H1 (cell line): Measurements from ENCODE around the gene CD58. TPM values are rescaled to one million over a fixed set of nuclear protein-coding genes. Genes with fewer than 3 reads are reported as not detected.
"Not testable (repeated sequence)": the region's sequence is repeated elsewhere in the genome, so short reads cannot be mapped to it uniquely, and the experiment has no call there.

Source experiments
- CTCF ChIA-PET: fragments of 300-600 bp; sonication (Branson Sonifier 250); formaldehyde crosslinking; loops from one replicate; lab custom pipeline; 2021; ENCODE audit not compliant: partially characterized antibody; lab: Charles Lee
- POLR2A ChIA-PET: fragments of 300-600 bp; sonication (Branson Sonifier 250); formaldehyde crosslinking; loops from one replicate; lab custom pipeline; 2021; ENCODE audit warnings: inconsistent platforms; ENCODE audit not compliant: partially characterized antibody; lab: Charles Lee
- DNase-seq, 2 experiments: peaks; one replicate each; pipeline versions ENCODE4 v3.0.0 to v3.0.0-alpha.2; 2010 to 2022; ENCODE audit warnings: low spot score in 2 of 2, low read depth in 1 of 2, mixed read lengths in 1 of 2
- FAIRE-seq: peaks from 2 replicates; lab custom pipeline; 2011; peaks lifted over from hg19 to GRCh38; lab: Jason Lieb, UNC
- H2AFZ ChIP-seq: 2 replicates; pipeline ENCODE4 v1.8.1; 2012; ENCODE audit warnings: low read length, inconsistent platforms
- H2AK5ac ChIP-seq: 2 replicates; pipeline ENCODE4 v1.6.1; 2013; ENCODE audit warnings: low read depth, low read length
- H2BK120ac ChIP-seq: replicated peaks from 2 replicates; pipeline ENCODE3; 2013; ENCODE audit warnings: low read depth, low read length, inconsistent platforms
- H2BK12ac ChIP-seq: 2 replicates; pipeline ENCODE4 v1.6.1; 2013; ENCODE audit warnings: low read depth, low read length
- H2BK15ac ChIP-seq: 2 replicates; pipeline ENCODE4 v1.6.1; 2013; ENCODE audit warnings: low read length
- H2BK20ac ChIP-seq: 2 replicates; pipeline ENCODE4 v1.6.1; 2013; ENCODE audit warnings: low read length
- H2BK5ac ChIP-seq: 2 replicates; pipeline ENCODE4 v1.6.1; 2013; ENCODE audit warnings: low read depth, low read length
- H3K14ac ChIP-seq: 2 replicates; pipeline ENCODE4 v1.6.1; 2013; ENCODE audit warnings: inconsistent platforms; ENCODE audit not compliant: insufficient read length
- H3K18ac ChIP-seq: 2 replicates; pipeline ENCODE4 v1.6.1; 2013; ENCODE audit warnings: low read length; ENCODE audit errors: extremely low read depth
- H3K23ac ChIP-seq: 2 replicates; pipeline ENCODE4 v1.6.1; 2013; ENCODE audit warnings: inconsistent platforms; ENCODE audit not compliant: insufficient read length
- H3K23me2 ChIP-seq: 2 replicates; pipeline ENCODE4 v1.6.1; 2013; ENCODE audit warnings: low read depth, low read length
- H3K27ac ChIP-seq: 2 replicates; pipeline ENCODE4 v1.6.1; 2011; ENCODE audit warnings: low read depth, low read length, inconsistent platforms
- H3K27me3 ChIP-seq, 4 experiments: replicated peaks in 1 of 4; 1 replicate in 1 of 4; 2 replicates in 3 of 4; pipeline versions ENCODE4 v1.6.1 to v1.8.1; 2011 to 2013; ENCODE audit warnings: low read length in 3 of 4, mild to moderate bottlenecking in 3 of 4, inconsistent platforms in 2 of 4, mixed read lengths in 2 of 4, moderate library complexity in 1 of 4; ENCODE audit not compliant: control insufficient read depth in 3 of 4, insufficient read depth in 3 of 4; ENCODE audit errors: extremely low read depth in 1 of 4
- H3K36me3 ChIP-seq, 4 experiments: 2 replicates each; pipeline versions ENCODE4 v1.6.1 to v1.8.1; 2011 to 2013; ENCODE audit warnings: mild to moderate bottlenecking in 4 of 4, low read length in 3 of 4, moderate library complexity in 2 of 4, control low read depth in 1 of 4, inconsistent platforms in 1 of 4; ENCODE audit not compliant: insufficient read depth in 4 of 4, control insufficient read depth in 2 of 4
- H3K4ac ChIP-seq: replicated peaks from 2 replicates; pipeline ENCODE3; 2013; ENCODE audit warnings: low read length, low read depth, mixed read lengths, inconsistent platforms; ENCODE audit not compliant: insufficient read length
- H3K4me1 ChIP-seq, 4 experiments: replicated peaks in 1 of 4; 1 replicate in 1 of 4; 2 replicates in 3 of 4; pipeline versions ENCODE4 v1.6.1 to v1.8.1; 2011 to 2013; ENCODE audit warnings: low read length in 3 of 4, inconsistent platforms in 2 of 4, mixed read lengths in 1 of 4; ENCODE audit not compliant: insufficient read depth in 4 of 4, control insufficient read depth in 3 of 4
- H3K4me2 ChIP-seq, 2 experiments: 2 replicates each; pipeline versions ENCODE4 v1.6.1 to v1.8.1; 2011 to 2013; ENCODE audit warnings: low read depth in 2 of 2, low read length in 2 of 2, control low read depth in 1 of 2, inconsistent platforms in 1 of 2, mild to moderate bottlenecking in 1 of 2; ENCODE audit not compliant: insufficient read depth in 1 of 2
- H3K4me3 ChIP-seq, 4 experiments: fragments of 200-600, 300-600 bp in 1 of 4; sonication (generic), shearing (Covaris generic), sonication (Bioruptor Twin) in 1 of 4; 2 replicates each; pipeline versions ENCODE4 v1.5.1 to v1.8.1; 2011 to 2016; ENCODE audit warnings: low read length in 4 of 4, low read depth in 3 of 4, control low read depth in 2 of 4, inconsistent platforms in 2 of 4, mild to moderate bottlenecking in 2 of 4, mixed read lengths in 1 of 4, moderate library complexity in 1 of 4; ENCODE audit not compliant: insufficient read depth in 2 of 4; ENCODE audit errors: extremely low read depth in 1 of 4
- H3K56ac ChIP-seq: replicated peaks from 2 replicates; pipeline ENCODE3; 2013; ENCODE audit warnings: low read depth, mild to moderate bottlenecking, mixed read lengths, low read length, inconsistent platforms; ENCODE audit not compliant: insufficient read length
- H3K79me1 ChIP-seq: 2 replicates; pipeline ENCODE4 v1.6.1; 2013; ENCODE audit warnings: low read depth, low read length, control low read depth
- H3K79me2 ChIP-seq, 2 experiments: 2 replicates each; pipeline versions ENCODE4 v1.6.1 to v1.8.1; 2012 to 2013; ENCODE audit warnings: low read length in 2 of 2, mild to moderate bottlenecking in 2 of 2, inconsistent platforms in 1 of 2; ENCODE audit not compliant: insufficient read depth in 2 of 2, control insufficient read depth in 1 of 2
- H3K9ac ChIP-seq, 4 experiments: replicated peaks in 1 of 4; 1 replicate in 1 of 4; 2 replicates in 3 of 4; pipeline versions ENCODE4 v1.6.1 to v1.8.1; 2011 to 2013; ENCODE audit warnings: low read depth in 3 of 4, low read length in 3 of 4, control low read depth in 2 of 4, mild to moderate bottlenecking in 2 of 4, moderate library complexity in 2 of 4, inconsistent platforms in 1 of 4; ENCODE audit errors: extremely low read depth in 1 of 4
- H3K9me3 ChIP-seq, 2 experiments: 2 replicates each; pipeline versions ENCODE4 v1.6.1 to v1.8.1; 2012 to 2013; ENCODE audit warnings: mild to moderate bottlenecking in 2 of 2, moderate library complexity in 2 of 2, control low read depth in 1 of 2, inconsistent platforms in 1 of 2, low read depth in 1 of 2, low read length in 1 of 2, mixed read lengths in 1 of 2; ENCODE audit not compliant: insufficient read depth in 2 of 2
- H4K20me1 ChIP-seq, 2 experiments: replicated peaks in 1 of 2; 2 replicates each; pipeline versions ENCODE3 to v1.8.1; 2011 to 2013; ENCODE audit warnings: inconsistent platforms in 2 of 2, low read length in 2 of 2, mild to moderate bottlenecking in 1 of 2; ENCODE audit not compliant: insufficient read depth in 2 of 2, control insufficient read depth in 1 of 2
- H4K5ac ChIP-seq: 2 replicates; pipeline ENCODE4 v1.6.1; 2013; ENCODE audit warnings: low read length, low read depth, mixed read lengths, inconsistent platforms; ENCODE audit not compliant: insufficient read length
- H4K8ac ChIP-seq: 2 replicates; pipeline ENCODE4 v1.8.0; 2013; ENCODE audit warnings: mild to moderate bottlenecking, moderate library complexity, low read length, inconsistent platforms; ENCODE audit not compliant: insufficient read depth; ENCODE audit errors: extremely low read depth
- H4K91ac ChIP-seq: replicated peaks from 2 replicates; pipeline ENCODE3; 2013; ENCODE audit warnings: low read length, mixed read lengths, inconsistent platforms; ENCODE audit not compliant: insufficient read length
- WGBS, 2 experiments: shearing (Covaris generic) in 1 of 2; methylation state at CpG; one replicate each; pipeline versions ENCODE4 v1.1.6 to v1.1.7; 2013 to 2015; ENCODE audit warnings: low lambda C conversion rate in 2 of 2, mixed read lengths in 2 of 2, inconsistent platforms in 1 of 2, low coverage in 1 of 2, missing lambda C conversion rate in 1 of 2; ENCODE audit not compliant: insufficient replicate concordance in 2 of 2, insufficient coverage in 1 of 2, insufficient read length in 1 of 2; ENCODE audit errors: extremely low coverage in 1 of 2, missing lambda C conversion rate in 1 of 2; 5-methylcytosine and 5-hydroxymethylcytosine counted together
- polyA plus RNA-seq, 7 experiments: library from polyadenylated mRNA; depleted of rRNA in 3 of 7; stranded (reverse) in 5 of 7; unstranded in 2 of 7; fragments of >200 nt in 5 of 7; fragments of 200-250 nt in 2 of 7; gene quantifications; 1 replicate in 5 of 7; 2 replicates in 1 of 7; 4 replicates in 1 of 7; pipeline versions ENCODE4 v1.2.1 to v1.2.3, GENCODE V29; 2011 to 2013; ENCODE audit warnings: missing spikeins in 2 of 7, mixed read lengths in 2 of 7
- total RNA-seq: library from RNA; stranded (reverse); fragmentation: NEBNext Ultra II Directional; extraction: Animal tissue kit (Norgen Biotek cat#: 25700); gene quantifications from 2 replicates; pipeline ENCODE4 v1.2.1, GENCODE V29; 2021

The CD58 gene
- total and polyA plus RNA-seq, 2 of the 8 experiments (the other 6 are each of a cell fraction or from before 2014, with no cell fraction given) = 5.3 to 5.5 TPM

- H4K91ac ChIP-seq, H3K23ac ChIP-seq, H3K79me2 ChIP-seq, H2AFZ ChIP-seq, H2BK5ac ChIP-seq, H2AK5ac ChIP-seq, H4K5ac ChIP-seq, H3K79me1 ChIP-seq, H2BK12ac ChIP-seq, H3K27me3 ChIP-seq, POLR2A ChIA-PET, H3K27ac ChIP-seq, H3K14ac ChIP-seq, H3K23me2 ChIP-seq, H3K4me1 ChIP-seq, FAIRE-seq, H4K20me1 ChIP-seq, H2BK20ac ChIP-seq, H2BK15ac ChIP-seq, H3K36me3 ChIP-seq, H3K18ac ChIP-seq, H3K4me3 ChIP-seq, H3K9me3 ChIP-seq, H3K4me2 ChIP-seq, H4K8ac ChIP-seq, DNase-seq, H3K9ac ChIP-seq, H2BK120ac ChIP-seq, H3K56ac ChIP-seq, H3K4ac ChIP-seq: not testable (repeated sequence)
- CTCF ChIA-PET = interaction anchor here (1.2 to 4.7 kb wide), 3 partner anchors 9 to 24 kb away, joined by 3 to 46 read pairs (median 36); no protein-coding TSS in a partner anchor
- WGBS, 2 experiments = 79% methylated on average over 2 of the region's 2 CpGs; no CpG with 5 or more reads in 1 of the 2 experiments
These were observed 26.6 kb upstream of the CD58 start for GRCh38 chr1:116597388-116597787.

GRCh38 chr1:116596742-116597307 is 26.0 kb upstream of the CD58 start:
- H2AK5ac ChIP-seq, H2BK120ac ChIP-seq, H3K4me3 ChIP-seq, H3K4me1 ChIP-seq, H3K27ac ChIP-seq, H4K91ac ChIP-seq, FAIRE-seq, H3K27me3 ChIP-seq, H3K9me3 ChIP-seq, H2BK5ac ChIP-seq, H2BK20ac ChIP-seq, H4K20me1 ChIP-seq, H3K4ac ChIP-seq, H2AFZ ChIP-seq, DNase-seq, H3K18ac ChIP-seq, H3K23me2 ChIP-seq, H2BK15ac ChIP-seq, H3K79me1 ChIP-seq, H3K4me2 ChIP-seq, POLR2A ChIA-PET, H4K8ac ChIP-seq, H3K14ac ChIP-seq, H3K9ac ChIP-seq, H4K5ac ChIP-seq, H3K79me2 ChIP-seq, H3K56ac ChIP-seq, H2BK12ac ChIP-seq, H3K23ac ChIP-seq, H3K36me3 ChIP-seq: not testable (repeated sequence)
- 97% methylated on average over 5 of the region's 5 CpGs; no CpG with 5 or more reads in 1 of the 2 experiments for WGBS, 2 experiments
- CTCF ChIA-PET = interaction anchor here (0.9 to 4.7 kb wide), 13 partner anchors 9 to 444 kb away, joined by 3 to 46 read pairs (median 5); no protein-coding TSS in a partner anchor
